T-helper 2 cell treated with Interferon-gamma antibody and Interleukin-4, amounts not matched to agents 100 ng/mL and 5 ng/mL, for 36 hours (primary cell): Measurements from ENCODE around the gene LFNG. TPM values are rescaled to one million over a fixed set of nuclear protein-coding genes. Genes with fewer than 3 reads are reported as not detected.

ENCODE experiments used
- intact Hi-C: fragments of 100-400 bp; cut with micrococcal nuclease; formaldehyde crosslinking; loops from one replicate; pipeline ENCODE4 v1.15.1; 2023
- total RNA-seq: library from RNA; stranded (reverse); gene quantifications from 2 replicates; pipeline ENCODE4 v1.2.3, GENCODE V29; 2022

Gene LFNG
- total RNA-seq, 1 donor from 2014 or later = 85.6 TPM

- intact Hi-C loops = no loop called here
These were observed 38.4 kb upstream of the LFNG start for GRCh38 chr7:2481195-2481594.

- intact Hi-C loops = no loop called here
These were observed 36.7 kb upstream of the LFNG start for GRCh38 chr7:2482725-2483451.

GRCh38 chr7:2483494-2483893, 36.1 kb upstream of the LFNG start:
- intact Hi-C loops = no loop called here

- intact Hi-C loops = no loop called here
These were observed 34.7 kb upstream of the LFNG start for GRCh38 chr7:2484868-2485267.

GRCh38 chr7:2487586-2488271, 31.8 kb upstream of the LFNG start:
- intact Hi-C loops = no loop called here

GRCh38 chr7:2488272-2488645, 31.3 kb upstream of the LFNG start:
- intact Hi-C loops = no loop called here

GRCh38 chr7:2488681-2489080, 30.9 kb upstream of the LFNG start:
- intact Hi-C loops = no loop called here

- intact Hi-C loops = no loop called here
These were observed 29.4 kb upstream of the LFNG start for GRCh38 chr7:2490181-2490651.

- intact Hi-C loops = no loop called here
These were observed 27.5 kb upstream of the LFNG start for GRCh38 chr7:2492038-2492437.

GRCh38 chr7:2493205-2494164, 26.1 kb upstream of the LFNG start:
- intact Hi-C loops = no loop called here

- intact Hi-C loops = no loop called here
These were observed 25.1 kb upstream of the LFNG start for GRCh38 chr7:2494191-2495130.

- intact Hi-C loops = no loop called here
These were observed 23.9 kb upstream of the LFNG start for GRCh38 chr7:2495418-2496299.

- intact Hi-C loops = no loop called here
These were observed 23.2 kb upstream of the LFNG start for GRCh38 chr7:2496375-2496774.

GRCh38 chr7:2497065-2497464, 22.5 kb upstream of the LFNG start:
- intact Hi-C loops = no loop called here

- intact Hi-C loops = no loop called here
These were observed 21.9 kb upstream of the LFNG start for GRCh38 chr7:2497500-2498336.

- intact Hi-C loops = no loop called here
These were observed 20.9 kb upstream of the LFNG start for GRCh38 chr7:2498708-2499107.

GRCh38 chr7:2499181-2499580, 20.4 kb upstream of the LFNG start:
- intact Hi-C loops = no loop called here

- intact Hi-C loops = no loop called here
These were observed 19.7 kb upstream of the LFNG start for GRCh38 chr7:2499719-2500430.
